H1 (cell line): ENCODE results near the gene SLC5A12. TPM values are rescaled to one million over a fixed set of nuclear protein-coding genes. Genes with fewer than 3 reads are reported as not detected.

Experiments used
- CTCF ChIA-PET: fragments of 300-600 bp; sonication (Branson Sonifier 250); formaldehyde crosslinking; loops from one replicate; lab custom pipeline; 2021; ENCODE audit not compliant: partially characterized antibody; lab: Charles Lee
- POLR2A ChIA-PET: fragments of 300-600 bp; sonication (Branson Sonifier 250); formaldehyde crosslinking; loops from one replicate; lab custom pipeline; 2021; ENCODE audit warnings: inconsistent platforms; ENCODE audit not compliant: partially characterized antibody; lab: Charles Lee
- DNase-seq, 2 experiments: peaks; one replicate each; pipeline versions ENCODE4 v3.0.0 to v3.0.0-alpha.2; 2010 to 2022; ENCODE audit warnings: low spot score in 2 of 2, low read depth in 1 of 2, mixed read lengths in 1 of 2
- FAIRE-seq: peaks from 2 replicates; lab custom pipeline; 2011; peaks lifted over from hg19 to GRCh38; lab: Jason Lieb, UNC
- H2AFZ ChIP-seq: 2 replicates; pipeline ENCODE4 v1.8.1; 2012; ENCODE audit warnings: low read length, inconsistent platforms
- H2AK5ac ChIP-seq: 2 replicates; pipeline ENCODE4 v1.6.1; 2013; ENCODE audit warnings: low read depth, low read length
- H2BK120ac ChIP-seq: replicated peaks from 2 replicates; pipeline ENCODE3; 2013; ENCODE audit warnings: low read depth, low read length, inconsistent platforms
- H2BK12ac ChIP-seq: 2 replicates; pipeline ENCODE4 v1.6.1; 2013; ENCODE audit warnings: low read depth, low read length
- H2BK15ac ChIP-seq: 2 replicates; pipeline ENCODE4 v1.6.1; 2013; ENCODE audit warnings: low read length
- H2BK20ac ChIP-seq: 2 replicates; pipeline ENCODE4 v1.6.1; 2013; ENCODE audit warnings: low read length
- H2BK5ac ChIP-seq: 2 replicates; pipeline ENCODE4 v1.6.1; 2013; ENCODE audit warnings: low read depth, low read length
- H3K14ac ChIP-seq: 2 replicates; pipeline ENCODE4 v1.6.1; 2013; ENCODE audit warnings: inconsistent platforms; ENCODE audit not compliant: insufficient read length
- H3K18ac ChIP-seq: 2 replicates; pipeline ENCODE4 v1.6.1; 2013; ENCODE audit warnings: low read length; ENCODE audit errors: extremely low read depth
- H3K23ac ChIP-seq: 2 replicates; pipeline ENCODE4 v1.6.1; 2013; ENCODE audit warnings: inconsistent platforms; ENCODE audit not compliant: insufficient read length
- H3K23me2 ChIP-seq: 2 replicates; pipeline ENCODE4 v1.6.1; 2013; ENCODE audit warnings: low read depth, low read length
- H3K27ac ChIP-seq: 2 replicates; pipeline ENCODE4 v1.6.1; 2011; ENCODE audit warnings: low read depth, low read length, inconsistent platforms
- H3K27me3 ChIP-seq, 4 experiments: replicated peaks in 1 of 4; 1 replicate in 1 of 4; 2 replicates in 3 of 4; pipeline versions ENCODE4 v1.6.1 to v1.8.1; 2011 to 2013; ENCODE audit warnings: low read length in 3 of 4, mild to moderate bottlenecking in 3 of 4, inconsistent platforms in 2 of 4, mixed read lengths in 2 of 4, moderate library complexity in 1 of 4; ENCODE audit not compliant: control insufficient read depth in 3 of 4, insufficient read depth in 3 of 4; ENCODE audit errors: extremely low read depth in 1 of 4
- H3K36me3 ChIP-seq, 4 experiments: 2 replicates each; pipeline versions ENCODE4 v1.6.1 to v1.8.1; 2011 to 2013; ENCODE audit warnings: mild to moderate bottlenecking in 4 of 4, low read length in 3 of 4, moderate library complexity in 2 of 4, control low read depth in 1 of 4, inconsistent platforms in 1 of 4; ENCODE audit not compliant: insufficient read depth in 4 of 4, control insufficient read depth in 2 of 4
- H3K4ac ChIP-seq: replicated peaks from 2 replicates; pipeline ENCODE3; 2013; ENCODE audit warnings: low read length, low read depth, mixed read lengths, inconsistent platforms; ENCODE audit not compliant: insufficient read length
- H3K4me1 ChIP-seq, 4 experiments: replicated peaks in 1 of 4; 1 replicate in 1 of 4; 2 replicates in 3 of 4; pipeline versions ENCODE4 v1.6.1 to v1.8.1; 2011 to 2013; ENCODE audit warnings: low read length in 3 of 4, inconsistent platforms in 2 of 4, mixed read lengths in 1 of 4; ENCODE audit not compliant: insufficient read depth in 4 of 4, control insufficient read depth in 3 of 4
- H3K4me2 ChIP-seq, 2 experiments: 2 replicates each; pipeline versions ENCODE4 v1.6.1 to v1.8.1; 2011 to 2013; ENCODE audit warnings: low read depth in 2 of 2, low read length in 2 of 2, control low read depth in 1 of 2, inconsistent platforms in 1 of 2, mild to moderate bottlenecking in 1 of 2; ENCODE audit not compliant: insufficient read depth in 1 of 2
- H3K4me3 ChIP-seq, 4 experiments: fragments of 200-600, 300-600 bp in 1 of 4; sonication (generic), shearing (Covaris generic), sonication (Bioruptor Twin) in 1 of 4; 2 replicates each; pipeline versions ENCODE4 v1.5.1 to v1.8.1; 2011 to 2016; ENCODE audit warnings: low read length in 4 of 4, low read depth in 3 of 4, control low read depth in 2 of 4, inconsistent platforms in 2 of 4, mild to moderate bottlenecking in 2 of 4, mixed read lengths in 1 of 4, moderate library complexity in 1 of 4; ENCODE audit not compliant: insufficient read depth in 2 of 4; ENCODE audit errors: extremely low read depth in 1 of 4
- H3K56ac ChIP-seq: replicated peaks from 2 replicates; pipeline ENCODE3; 2013; ENCODE audit warnings: low read depth, mild to moderate bottlenecking, mixed read lengths, low read length, inconsistent platforms; ENCODE audit not compliant: insufficient read length
- H3K79me1 ChIP-seq: 2 replicates; pipeline ENCODE4 v1.6.1; 2013; ENCODE audit warnings: low read depth, low read length, control low read depth
- H3K79me2 ChIP-seq, 2 experiments: 2 replicates each; pipeline versions ENCODE4 v1.6.1 to v1.8.1; 2012 to 2013; ENCODE audit warnings: low read length in 2 of 2, mild to moderate bottlenecking in 2 of 2, inconsistent platforms in 1 of 2; ENCODE audit not compliant: insufficient read depth in 2 of 2, control insufficient read depth in 1 of 2
- H3K9ac ChIP-seq, 4 experiments: replicated peaks in 1 of 4; 1 replicate in 1 of 4; 2 replicates in 3 of 4; pipeline versions ENCODE4 v1.6.1 to v1.8.1; 2011 to 2013; ENCODE audit warnings: low read depth in 3 of 4, low read length in 3 of 4, control low read depth in 2 of 4, mild to moderate bottlenecking in 2 of 4, moderate library complexity in 2 of 4, inconsistent platforms in 1 of 4; ENCODE audit errors: extremely low read depth in 1 of 4
- H3K9me3 ChIP-seq, 2 experiments: 2 replicates each; pipeline versions ENCODE4 v1.6.1 to v1.8.1; 2012 to 2013; ENCODE audit warnings: mild to moderate bottlenecking in 2 of 2, moderate library complexity in 2 of 2, control low read depth in 1 of 2, inconsistent platforms in 1 of 2, low read depth in 1 of 2, low read length in 1 of 2, mixed read lengths in 1 of 2; ENCODE audit not compliant: insufficient read depth in 2 of 2
- H4K20me1 ChIP-seq, 2 experiments: replicated peaks in 1 of 2; 2 replicates each; pipeline versions ENCODE3 to v1.8.1; 2011 to 2013; ENCODE audit warnings: inconsistent platforms in 2 of 2, low read length in 2 of 2, mild to moderate bottlenecking in 1 of 2; ENCODE audit not compliant: insufficient read depth in 2 of 2, control insufficient read depth in 1 of 2
- H4K5ac ChIP-seq: 2 replicates; pipeline ENCODE4 v1.6.1; 2013; ENCODE audit warnings: low read length, low read depth, mixed read lengths, inconsistent platforms; ENCODE audit not compliant: insufficient read length
- H4K8ac ChIP-seq: 2 replicates; pipeline ENCODE4 v1.8.0; 2013; ENCODE audit warnings: mild to moderate bottlenecking, moderate library complexity, low read length, inconsistent platforms; ENCODE audit not compliant: insufficient read depth; ENCODE audit errors: extremely low read depth
- H4K91ac ChIP-seq: replicated peaks from 2 replicates; pipeline ENCODE3; 2013; ENCODE audit warnings: low read length, mixed read lengths, inconsistent platforms; ENCODE audit not compliant: insufficient read length
- BRCA1 ChIP-seq: IDR thresholded peaks from 2 replicates; pipeline ENCODE4 v1.6.1; 2012; ENCODE audit warnings: low read depth, low read length, improper control_type of control experiment
- WGBS, 2 experiments: shearing (Covaris generic) in 1 of 2; methylation state at CpG; one replicate each; pipeline versions ENCODE4 v1.1.6 to v1.1.7; 2013 to 2015; ENCODE audit warnings: low lambda C conversion rate in 2 of 2, mixed read lengths in 2 of 2, inconsistent platforms in 1 of 2, low coverage in 1 of 2, missing lambda C conversion rate in 1 of 2; ENCODE audit not compliant: insufficient replicate concordance in 2 of 2, insufficient coverage in 1 of 2, insufficient read length in 1 of 2; ENCODE audit errors: extremely low coverage in 1 of 2, missing lambda C conversion rate in 1 of 2; 5-methylcytosine and 5-hydroxymethylcytosine counted together
- polyA plus RNA-seq, 7 experiments: library from polyadenylated mRNA; depleted of rRNA in 3 of 7; stranded (reverse) in 5 of 7; unstranded in 2 of 7; fragments of >200 nt in 5 of 7; fragments of 200-250 nt in 2 of 7; gene quantifications; 1 replicate in 5 of 7; 2 replicates in 1 of 7; 4 replicates in 1 of 7; pipeline versions ENCODE4 v1.2.1 to v1.2.3, GENCODE V29; 2011 to 2013; ENCODE audit warnings: missing spikeins in 2 of 7, mixed read lengths in 2 of 7
- total RNA-seq: library from RNA; stranded (reverse); fragmentation: NEBNext Ultra II Directional; extraction: Animal tissue kit (Norgen Biotek cat#: 25700); gene quantifications from 2 replicates; pipeline ENCODE4 v1.2.1, GENCODE V29; 2021

SLC5A12 gene
- total and polyA plus RNA-seq, 2 of the 8 experiments (the other 6 are each of a cell fraction or from before 2014, with no cell fraction given): 1.3 to 1.4 TPM

DNA sequence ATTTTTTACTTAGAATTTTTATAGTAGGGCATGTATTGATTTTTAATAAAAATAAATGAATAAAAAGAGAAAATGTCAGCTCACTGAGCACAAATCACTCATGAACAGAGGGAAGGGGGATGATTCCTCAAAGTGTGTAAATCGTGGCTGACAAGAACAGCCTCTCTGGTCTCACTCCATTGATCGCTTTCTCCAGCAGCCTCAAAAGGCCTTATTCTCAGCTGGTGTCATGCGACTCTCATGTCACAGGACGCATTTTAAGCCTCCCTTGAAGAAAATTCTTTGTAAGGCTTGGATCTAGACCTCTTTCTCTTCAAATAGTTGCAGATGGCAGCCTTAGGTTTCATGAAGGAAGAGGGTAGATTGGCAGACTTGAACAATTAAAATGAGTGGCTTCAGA is 33.9 kb upstream of the SLC5A12 start:
- Histone ChIP-seq H2AFZ (0 out of 2 replicates have a peak overlapping the region, but pooled peaks have one; percentile 72), H3K14ac (no peak overlapping the region), H3K4me3 (no peak overlapping the region), H4K5ac (no peak overlapping the region), H4K91ac (no peak overlapping the region), H2BK5ac (no peak overlapping the region), H3K56ac (no peak overlapping the region), H2AK5ac (no peak overlapping the region), H3K23ac (no peak overlapping the region), H3K36me3 (no peaks in the 10 kb centered on the region), H3K4me2 (no peak overlapping the region), H3K4ac (no peak overlapping the region), H4K8ac (no peak overlapping the region), H3K27ac (no peak overlapping the region), H3K4me1 (no peaks in the 10 kb centered on the region), H4K20me1 (no peaks in the 10 kb centered on the region), H2BK20ac (no peak overlapping the region), H3K79me1 (no peaks in the 10 kb centered on the region), H3K18ac (no peak overlapping the region), H2BK120ac (no peak overlapping the region), H3K9me3 (no peaks in the 10 kb centered on the region), H3K27me3 (no peaks in the 10 kb centered on the region), H2BK15ac (no peak overlapping the region), H2BK12ac (no peak overlapping the region), H3K79me2 (no peaks in the 10 kb centered on the region), H3K23me2 (no peaks in the 10 kb centered on the region), H3K9ac (no peak overlapping the region)
- 88% methylated on average over 4 of the region's 4 CpGs; no CpG with 5 or more reads in 1 of the 2 experiments for WGBS, 2 experiments
- POLR2A ChIA-PET: no interaction called here
- FAIRE-seq: no peak
- CTCF ChIA-PET: interaction anchor here (0.6 to 8.0 kb wide), 9 partner anchors 8 to 730 kb away, joined by 3 to 77 read pairs (median 3); no protein-coding TSS in a partner anchor
- no peak for DNase-seq
- TF ChIP-seq BRCA1: no peak
